A673 (cell line): ENCODE results near the gene ATP8B1. TPM values are rescaled to one million over a fixed set of nuclear protein-coding genes. Genes with fewer than 3 reads are reported as not detected.

Experiments used
- BruUV-seq: library from RNA; stranded (reverse); fragments of 400-500 nt; replicated peaks from 2 replicates; lab custom pipeline; 2021; lab: Mats Ljungman, UMichigan
- CTCF ChIA-PET: fragments of 300-600 bp; sonication (Branson Sonifier 250); formaldehyde crosslinking; loops from one replicate; lab custom pipeline; 2022; ENCODE audit warnings: antibody characterized with exemption; lab: Charles Lee
- POLR2A ChIA-PET: fragments of 300-600 bp; sonication (Branson Sonifier 250); formaldehyde crosslinking; loops from one replicate; lab custom pipeline; 2022; ENCODE audit warnings: antibody characterized with exemption; ENCODE audit not compliant: low non-redundant PET; lab: Charles Lee
- DNase-seq: peaks from one replicate; pipeline ENCODE4 v3.0.0-alpha.2; 2015; ENCODE audit warnings: low spot score
- H3K27ac ChIP-seq: fragments of 200-600 bp; sonication (generic); 2 replicates; pipeline ENCODE4 v1.5.1; 2016; ENCODE audit warnings: mixed run types, low read depth, mild to moderate bottlenecking, mixed read lengths, antibody characterized with exemption, low read length; ENCODE audit not compliant: poor library complexity, severe bottlenecking
- H3K27me3 ChIP-seq: fragments of 200-600 bp; sonication (generic); replicated peaks from 2 replicates; pipeline ENCODE4 v1.6.1; 2017; ENCODE audit warnings: mixed run types, low read depth, mild to moderate bottlenecking, mixed read lengths, antibody characterized with exemption, low read length; ENCODE audit not compliant: insufficient read depth, poor library complexity
- H3K36me3 ChIP-seq: fragments of 200-600 bp; sonication (generic); 2 replicates; pipeline ENCODE4 v1.6.1; 2016; ENCODE audit warnings: mixed run types, mild to moderate bottlenecking, mixed read lengths, antibody characterized with exemption, low read length; ENCODE audit not compliant: insufficient read depth, poor library complexity, severe bottlenecking
- H3K4me1 ChIP-seq: fragments of 200-600 bp; sonication (generic); 2 replicates; pipeline ENCODE4 v1.6.1; 2017; ENCODE audit warnings: mixed run types, mild to moderate bottlenecking, mixed read lengths, antibody characterized with exemption, low read length; ENCODE audit not compliant: insufficient read depth, poor library complexity, severe bottlenecking
- H3K4me3 ChIP-seq: fragments of 200-600 bp; sonication (generic); 2 replicates; pipeline ENCODE4 v1.5.1; 2016; ENCODE audit warnings: low read depth, mixed run types, mild to moderate bottlenecking, mixed read lengths, low read length; ENCODE audit not compliant: poor library complexity, severe bottlenecking
- H3K9me3 ChIP-seq: fragments of 200-600 bp; sonication (generic); 2 replicates; pipeline ENCODE4 v1.6.1; 2016; ENCODE audit warnings: mixed run types, low read depth, mild to moderate bottlenecking, mixed read lengths, antibody characterized with exemption, low read length; ENCODE audit not compliant: poor library complexity, severe bottlenecking
- CTCF ChIP-seq: fragments of 300-800, 200-600 bp; sonication (generic); conservative IDR thresholded peaks from 2 replicates; pipeline ENCODE4 v1.5.1; 2017; ENCODE audit warnings: low read depth, mild to moderate bottlenecking, antibody characterized with exemption, low read length, moderate library complexity, mixed read lengths
- EZH2 ChIP-seq: fragments of 200-600 bp; sonication (generic); IDR thresholded peaks from 2 replicates; pipeline ENCODE4 v1.6.1; 2017; ENCODE audit warnings: borderline replicate concordance, low read depth, mild to moderate bottlenecking, mixed read lengths, antibody characterized with exemption, low read length; ENCODE audit not compliant: poor library complexity, severe bottlenecking
- intact Hi-C: fragments of 100-400 bp; cut with micrococcal nuclease; formaldehyde crosslinking; loops from one replicate; pipeline ENCODE4 v1.10.0; 2022; ENCODE audit not compliant: unreplicated experiment
- total RNA-seq: library from RNA; stranded (reverse); gene quantifications from 2 replicates; pipeline ENCODE4 v1.2.3, GENCODE V29; 2021

Gene ATP8B1
- total RNA-seq, 1 experiment from 2014 or later = 35.6 TPM

DNA sequence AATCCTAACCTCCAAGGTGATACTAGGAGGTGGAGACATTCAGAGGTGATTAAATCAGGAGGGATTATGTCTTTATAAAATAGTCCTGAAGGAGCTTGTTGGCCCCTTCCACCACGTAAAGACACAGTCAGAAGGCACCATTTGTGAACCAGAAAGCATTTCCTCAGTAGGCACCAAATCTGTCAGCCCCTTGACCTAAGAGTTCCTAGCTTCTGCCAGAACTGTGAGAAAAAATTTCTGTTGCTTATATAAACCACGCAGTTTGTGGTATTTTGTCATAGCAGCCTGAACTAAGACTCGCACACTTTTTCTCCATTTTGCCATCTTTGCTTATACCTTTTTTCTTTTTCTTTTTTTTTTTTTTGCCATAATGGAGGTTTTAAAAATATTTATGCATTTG, 162.9 kb downstream of the ATP8B1 start:
- intact Hi-C loops = loop anchor here (10.0 kb wide), 1 partner anchor 405 kb away; the partner anchor contains the start of gene NEDD4L
- CTCF ChIA-PET = no interaction called here

GRCh38 chr18:57635003-57635822, 167.9 kb downstream of the ATP8B1 start:
- peak; percentile 57 for DNase-seq
- H3K36me3 ChIP-seq = no peaks in the 10 kb centered on the region
- no peak for TF ChIP-seq EZH2
- no peak for TF ChIP-seq CTCF
- no peak overlapping the region for H3K4me3 ChIP-seq
- no peaks in the 10 kb centered on the region for H3K9me3 ChIP-seq
- CTCF ChIA-PET = no interaction called here
- POLR2A ChIA-PET = interaction anchor here (0.7 to 1.1 kb wide), 2 partner anchors 15 to 33 kb away, joined by 3 to 9 read pairs; no protein-coding TSS in a partner anchor
- peak overlapping the region; percentile 57 for H3K27ac ChIP-seq
- H3K27me3 ChIP-seq = no peaks in the 10 kb centered on the region
- BruUV-seq = no TSS peak
- H3K4me1 ChIP-seq = peaks cover 23% of the 10 kb centered on the region
- intact Hi-C loops = no loop called here

More for the DNA sequence above, 162.9 kb downstream of the ATP8B1 start:
- Histone ChIP-seq H3K36me3 (peaks cover 13% of the 10 kb centered on the region), H3K27ac (peak overlapping the region; percentile 45), H3K27me3 (no peaks in the 10 kb centered on the region), H3K4me1 (peaks cover 18% of the 10 kb centered on the region), H3K4me3 (no peak overlapping the region), H3K9me3 (peaks cover 4% of the 10 kb centered on the region)
- POLR2A ChIA-PET = no interaction called here
- DNase-seq = no peak
- no TSS peak for BruUV-seq
- TF ChIP-seq EZH2 = no peak
- no peak for TF ChIP-seq CTCF

GRCh38 chr18:57631697-57632096, 171.4 kb downstream of the ATP8B1 start:
- Histone ChIP-seq H3K4me3 (peak overlapping the region; percentile 60), H3K36me3 (no peaks in the 10 kb centered on the region), H3K27ac (peak overlapping the region; percentile 80), H3K4me1 (peaks cover 39% of the 10 kb centered on the region), H3K9me3 (no peaks in the 10 kb centered on the region), H3K27me3 (no peaks in the 10 kb centered on the region)
- TF ChIP-seq CTCF = no peak
- no peak for TF ChIP-seq EZH2
- CTCF ChIA-PET = no interaction called here
- DNase-seq = no peak
- intact Hi-C loops = loop anchor here (2.0 to 5.0 kb wide), 2 partner anchors 151 to 225 kb away; no protein-coding TSS in a partner anchor
- BruUV-seq = no TSS peak
- POLR2A ChIA-PET = no interaction called here
